Liver (tissue), 9 donors: ENCODE data around the gene CPEB1. TPM values are rescaled to one million over a fixed set of nuclear protein-coding genes. Genes with fewer than 3 reads are reported as not detected.

Experiments used
- DNase-seq: peaks from one replicate; pipeline ENCODE4 v3.0.0-alpha.2; 2017; ENCODE audit warnings: low spot score
- H3K27ac ChIP-seq, 2 donors: one replicate each; pipeline ENCODE4 v1.7.0; 2013; ENCODE audit warnings: inconsistent platforms in 2 of 2, low read length in 2 of 2, control low read depth in 1 of 2, low read depth in 1 of 2, mild to moderate bottlenecking in 1 of 2
- H3K27me3 ChIP-seq, 4 donors: one replicate each; pipeline versions ENCODE4 v1.6.1 to v1.7.0; 2013; ENCODE audit warnings: low read length in 3 of 4, inconsistent platforms in 1 of 4, mild to moderate bottlenecking in 1 of 4, moderate library complexity in 1 of 4; ENCODE audit not compliant: control insufficient read depth in 4 of 4, insufficient read depth in 4 of 4
- H3K36me3 ChIP-seq, 4 donors: one replicate each; pipeline versions ENCODE4 v1.6.1 to v1.7.0; 2013; ENCODE audit warnings: low read length in 3 of 4, mild to moderate bottlenecking in 3 of 4, low read depth in 1 of 4, moderate library complexity in 1 of 4; ENCODE audit not compliant: control insufficient read depth in 4 of 4, insufficient read depth in 3 of 4
- H3K4me1 ChIP-seq, 4 donors: one replicate each; pipeline versions ENCODE4 v1.6.1 to v1.7.0; 2013; ENCODE audit warnings: low read length in 3 of 4, mild to moderate bottlenecking in 3 of 4, moderate library complexity in 1 of 4; ENCODE audit not compliant: control insufficient read depth in 4 of 4, insufficient read depth in 4 of 4
- H3K4me3 ChIP-seq, 3 donors: one replicate each; pipeline versions ENCODE4 v1.6.1 to v1.7.0; 2013; ENCODE audit warnings: low read length in 3 of 3, control low read depth in 1 of 3, low read depth in 1 of 3, mild to moderate bottlenecking in 1 of 3
- H3K9ac ChIP-seq, 2 donors: one replicate each; pipeline ENCODE4 v1.7.0; 2013; ENCODE audit warnings: low read length in 2 of 2, mild to moderate bottlenecking in 2 of 2, moderate library complexity in 2 of 2, control low read depth in 1 of 2, low read depth in 1 of 2
- H3K9me3 ChIP-seq, 4 donors: one replicate each; pipeline versions ENCODE4 v1.6.1 to v1.7.0; 2013; ENCODE audit warnings: low read length in 3 of 4; ENCODE audit not compliant: control insufficient read depth in 4 of 4
- FOXA1 ChIP-seq: IDR thresholded peaks from 2 replicates; pipeline ENCODE4 v1.6.1; 2016; ENCODE audit warnings: antibody characterized with exemption
- GABPA ChIP-seq, 2 donors: IDR thresholded peaks in 1 of 2; conservative IDR thresholded peaks in 1 of 2; 2 replicates each; pipeline ENCODE4 v1.6.1; 2016; ENCODE audit warnings: antibody characterized with exemption in 2 of 2, mild to moderate bottlenecking in 1 of 2, moderate library complexity in 1 of 2
- HNF4A ChIP-seq, 2 donors: conservative IDR thresholded peaks; 2 replicates each; pipeline ENCODE4 v1.6.1; 2016; ENCODE audit warnings: antibody characterized with exemption in 2 of 2, mild to moderate bottlenecking in 2 of 2
- NR2F2 ChIP-seq: IDR thresholded peaks from 2 replicates; pipeline ENCODE4 v1.6.1; 2016; ENCODE audit warnings: antibody characterized with exemption
- RAD21 ChIP-seq, 2 donors: IDR thresholded peaks; 2 replicates each; pipeline ENCODE4 v1.6.1; 2016; ENCODE audit warnings: antibody characterized with exemption in 2 of 2, mild to moderate bottlenecking in 2 of 2
- REST ChIP-seq: IDR thresholded peaks from 2 replicates; pipeline ENCODE4 v1.6.1; 2016; ENCODE audit warnings: antibody characterized with exemption, mild to moderate bottlenecking
- TAF1 ChIP-seq: conservative IDR thresholded peaks from 2 replicates; pipeline ENCODE4 v1.6.1; 2016; ENCODE audit warnings: antibody characterized with exemption, mild to moderate bottlenecking
- WGBS: extraction: QIAGEN DNeasy Blood & Tissue Kit; methylation state at CpG from one replicate; pipeline ENCODE4 v1.1.7; 2013; 5-methylcytosine and 5-hydroxymethylcytosine counted together
- polyA plus RNA-seq, 2 donors: library from polyadenylated mRNA; stranded (reverse) in 1 of 2; unstranded in 1 of 2; fragments of 200-250 nt in 1 of 2; fragments of >200 nt in 1 of 2; fragmentation: Nextera tagmentation in 1 of 2; extraction: Ambion mirVana in 1 of 2; gene quantifications; one replicate each; pipeline versions ENCODE4 v1.2.1 to v1.2.3, GENCODE V29; 2013 to 2015
- total RNA-seq, 2 donors: library from RNA; depleted of rRNA; stranded (reverse); fragments of >200 nt; gene quantifications; one replicate each; pipeline ENCODE4 v1.2.3, GENCODE V29; 2014
- TF ChIP-seq, protein P1 (sequence below): IDR thresholded peaks from 2 replicates; pipeline ENCODE4 v1.6.1; 2016; ENCODE audit warnings: antibody characterized with exemption
- TF ChIP-seq, protein P2 (sequence below): IDR thresholded peaks from 2 replicates; pipeline ENCODE4 v1.6.1; 2016; ENCODE audit warnings: antibody characterized with exemption
- TF ChIP-seq, protein P3 (sequence below): fragments of 150-350 bp; IDR thresholded peaks from 2 replicates; pipeline ENCODE4 v1.5.1; 2017; ENCODE audit warnings: improper control_type of control experiment, low read depth, low read length; ENCODE audit not compliant: missing input control
- donor health status: healthy.
- donor health status: healthy.
- donor health status: healthy.
- donor health status: healthy.
- donor health status: healthy.

Gene CPEB1
- total and polyA plus RNA-seq, 4 donors, result under 0.01 to 0.14 (median 0.05) TPM; not detected in 1

- H3K9me3 ChIP-seq, result no peaks in the 10 kb centered on the region
- H3K4me3 ChIP-seq, result no peak overlapping the region
- no peak for TF ChIP-seq GABPA (IDR thresholded peaks at IDR 0.05 in 1 of 2, conservative IDR thresholded peaks at IDR 0.05 in 1 of 2)
- TF ChIP-seq, protein P1, sequence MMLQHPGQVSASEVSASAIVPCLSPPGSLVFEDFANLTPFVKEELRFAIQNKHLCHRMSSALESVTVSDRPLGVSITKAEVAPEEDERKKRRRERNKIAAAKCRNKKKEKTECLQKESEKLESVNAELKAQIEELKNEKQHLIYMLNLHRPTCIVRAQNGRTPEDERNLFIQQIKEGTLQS, result no peak
- TF ChIP-seq REST, result no peak
- TF ChIP-seq, protein P2, sequence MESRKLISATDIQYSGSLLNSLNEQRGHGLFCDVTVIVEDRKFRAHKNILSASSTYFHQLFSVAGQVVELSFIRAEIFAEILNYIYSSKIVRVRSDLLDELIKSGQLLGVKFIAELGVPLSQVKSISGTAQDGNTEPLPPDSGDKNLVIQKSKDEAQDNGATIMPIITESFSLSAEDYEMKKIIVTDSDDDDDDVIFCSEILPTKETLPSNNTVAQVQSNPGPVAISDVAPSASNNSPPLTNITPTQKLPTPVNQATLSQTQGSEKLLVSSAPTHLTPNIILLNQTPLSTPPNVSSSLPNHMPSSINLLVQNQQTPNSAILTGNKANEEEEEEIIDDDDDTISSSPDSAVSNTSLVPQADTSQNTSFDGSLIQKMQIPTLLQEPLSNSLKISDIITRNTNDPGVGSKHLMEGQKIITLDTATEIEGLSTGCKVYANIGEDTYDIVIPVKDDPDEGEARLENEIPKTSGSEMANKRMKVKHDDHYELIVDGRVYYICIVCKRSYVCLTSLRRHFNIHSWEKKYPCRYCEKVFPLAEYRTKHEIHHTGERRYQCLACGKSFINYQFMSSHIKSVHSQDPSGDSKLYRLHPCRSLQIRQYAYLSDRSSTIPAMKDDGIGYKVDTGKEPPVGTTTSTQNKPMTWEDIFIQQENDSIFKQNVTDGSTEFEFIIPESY, result no peak
- no peak for TF ChIP-seq HNF4A (conservative IDR thresholded peaks at IDR 0.05)
- no peak for TF ChIP-seq TAF1
- TF ChIP-seq RAD21 (IDR thresholded peaks at IDR 0.05), result no peak
- TF ChIP-seq, protein P3, sequence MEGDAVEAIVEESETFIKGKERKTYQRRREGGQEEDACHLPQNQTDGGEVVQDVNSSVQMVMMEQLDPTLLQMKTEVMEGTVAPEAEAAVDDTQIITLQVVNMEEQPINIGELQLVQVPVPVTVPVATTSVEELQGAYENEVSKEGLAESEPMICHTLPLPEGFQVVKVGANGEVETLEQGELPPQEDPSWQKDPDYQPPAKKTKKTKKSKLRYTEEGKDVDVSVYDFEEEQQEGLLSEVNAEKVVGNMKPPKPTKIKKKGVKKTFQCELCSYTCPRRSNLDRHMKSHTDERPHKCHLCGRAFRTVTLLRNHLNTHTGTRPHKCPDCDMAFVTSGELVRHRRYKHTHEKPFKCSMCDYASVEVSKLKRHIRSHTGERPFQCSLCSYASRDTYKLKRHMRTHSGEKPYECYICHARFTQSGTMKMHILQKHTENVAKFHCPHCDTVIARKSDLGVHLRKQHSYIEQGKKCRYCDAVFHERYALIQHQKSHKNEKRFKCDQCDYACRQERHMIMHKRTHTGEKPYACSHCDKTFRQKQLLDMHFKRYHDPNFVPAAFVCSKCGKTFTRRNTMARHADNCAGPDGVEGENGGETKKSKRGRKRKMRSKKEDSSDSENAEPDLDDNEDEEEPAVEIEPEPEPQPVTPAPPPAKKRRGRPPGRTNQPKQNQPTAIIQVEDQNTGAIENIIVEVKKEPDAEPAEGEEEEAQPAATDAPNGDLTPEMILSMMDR, result no peak
- no peak for TF ChIP-seq FOXA1
- H3K27me3 ChIP-seq, result no peaks in the 10 kb centered on the region
- H3K27ac ChIP-seq, result no peak overlapping the region
- H3K36me3 ChIP-seq, result peaks cover 4 to 20% (median 9%) of the 10 kb centered on the region in 4 donors
- peak; percentile 31 for DNase-seq
- WGBS, result 88% methylated on average over 11 of the region's 11 CpGs
- H3K4me1 ChIP-seq, result peaks cover 0 to 3% (median 0%) of the 10 kb centered on the region in 4 donors
- H3K9ac ChIP-seq, result no peak overlapping the region
Observed at GRCh38 chr15:82531496-82532382, 115.4 kb downstream of the CPEB1 start.

GRCh38 chr15:82530606-82531379 lies 116.4 kb downstream of the CPEB1 start:
- 19% methylated on average over 10 of the region's 10 CpGs for WGBS
- no peaks in the 10 kb centered on the region for H3K27me3 ChIP-seq
- TF ChIP-seq RAD21 (IDR thresholded peaks at IDR 0.05) (peak; percentile 69 to 79), NR2F2 (peak; percentile 61), REST (no peak), GABPA (IDR thresholded peaks at IDR 0.05 in 1 of 2, conservative IDR thresholded peaks at IDR 0.05 in 1 of 2) (peak in 1 of 2 donors; percentile 21)
- TF ChIP-seq, protein P3, result peak; percentile 49
- H3K4me3 ChIP-seq, result no peak overlapping the region
- H3K27ac ChIP-seq, result no peak overlapping the region
- no peaks in the 10 kb centered on the region for H3K9me3 ChIP-seq
- H3K9ac ChIP-seq, result no peak overlapping the region
- peaks cover 0 to 3% (median 0%) of the 10 kb centered on the region in 4 donors for H3K4me1 ChIP-seq
- H3K36me3 ChIP-seq, result peaks cover 0 to 10% (median 3%) of the 10 kb centered on the region in 4 donors
- DNase-seq, result peak; percentile 78
